GM13976 (cell line): ENCODE results near the gene AGBL4.
A peak's percentile ranks its signal among the peaks of the same experiment; 100 is the strongest.

Experiments
- DNase-seq: peaks from one replicate; pipeline ENCODE4 v3.0.0; 2012; ENCODE audit warnings: low spot score
- in situ Hi-C: fragments of 300-500 bp; cut with MboI; formaldehyde crosslinking; loops from one replicate; pipeline ENCODE4 v1.12.0; 2022; ENCODE audit warnings: low sequenced_read_pairs, mixed read lengths, inconsistent platforms; ENCODE audit not compliant: unreplicated experiment
- TF ChIP-seq, protein P1 (sequence below): IDR thresholded peaks from 2 replicates; pipeline ENCODE4 v1.5.1; 2012; ENCODE audit warnings: borderline replicate concordance, mild to moderate bottlenecking; ENCODE audit not compliant: insufficient read depth; ENCODE audit errors: extremely low read depth, missing control alignments, control extremely low read depth

The AGBL4 gene

DNA sequence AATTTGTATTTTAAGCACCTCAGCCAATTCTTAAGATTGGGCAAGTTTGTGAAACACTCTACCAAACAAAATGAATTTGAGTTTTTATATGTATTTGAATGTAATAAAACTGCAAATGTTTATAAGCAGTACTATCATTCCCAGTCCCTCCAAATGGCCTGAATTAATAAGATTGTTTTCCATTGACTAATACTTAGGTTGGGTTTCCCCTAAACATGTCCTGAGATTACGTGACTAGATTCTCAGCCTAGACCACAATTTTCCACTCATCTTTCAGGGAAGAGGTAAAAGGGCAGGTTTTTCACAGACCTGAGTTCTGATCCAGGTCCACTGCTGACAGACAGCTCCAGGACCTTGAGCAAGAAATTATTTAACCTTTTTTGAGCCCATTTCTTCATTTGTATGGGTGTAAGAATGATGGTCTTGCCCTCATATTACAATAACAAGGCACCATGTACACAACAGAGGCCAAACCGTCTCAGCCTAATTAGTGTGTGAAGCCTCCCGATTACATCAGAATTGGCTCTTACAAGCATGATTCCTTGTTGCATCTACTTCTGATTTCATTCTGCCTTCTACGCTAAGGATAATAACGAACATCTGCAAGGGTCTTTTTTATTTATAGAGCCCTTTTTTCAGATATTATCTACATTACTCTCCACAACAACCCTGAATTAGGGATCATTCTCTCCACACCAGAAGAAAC lies 1298.3 kb downstream of the AGBL4 start:
- TF ChIP-seq, protein P1, sequence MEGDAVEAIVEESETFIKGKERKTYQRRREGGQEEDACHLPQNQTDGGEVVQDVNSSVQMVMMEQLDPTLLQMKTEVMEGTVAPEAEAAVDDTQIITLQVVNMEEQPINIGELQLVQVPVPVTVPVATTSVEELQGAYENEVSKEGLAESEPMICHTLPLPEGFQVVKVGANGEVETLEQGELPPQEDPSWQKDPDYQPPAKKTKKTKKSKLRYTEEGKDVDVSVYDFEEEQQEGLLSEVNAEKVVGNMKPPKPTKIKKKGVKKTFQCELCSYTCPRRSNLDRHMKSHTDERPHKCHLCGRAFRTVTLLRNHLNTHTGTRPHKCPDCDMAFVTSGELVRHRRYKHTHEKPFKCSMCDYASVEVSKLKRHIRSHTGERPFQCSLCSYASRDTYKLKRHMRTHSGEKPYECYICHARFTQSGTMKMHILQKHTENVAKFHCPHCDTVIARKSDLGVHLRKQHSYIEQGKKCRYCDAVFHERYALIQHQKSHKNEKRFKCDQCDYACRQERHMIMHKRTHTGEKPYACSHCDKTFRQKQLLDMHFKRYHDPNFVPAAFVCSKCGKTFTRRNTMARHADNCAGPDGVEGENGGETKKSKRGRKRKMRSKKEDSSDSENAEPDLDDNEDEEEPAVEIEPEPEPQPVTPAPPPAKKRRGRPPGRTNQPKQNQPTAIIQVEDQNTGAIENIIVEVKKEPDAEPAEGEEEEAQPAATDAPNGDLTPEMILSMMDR = no peak
- in situ Hi-C loops = loop anchor here (10.0 kb wide), 1 partner anchor 61 kb away; no protein-coding TSS in a partner anchor

DNA sequence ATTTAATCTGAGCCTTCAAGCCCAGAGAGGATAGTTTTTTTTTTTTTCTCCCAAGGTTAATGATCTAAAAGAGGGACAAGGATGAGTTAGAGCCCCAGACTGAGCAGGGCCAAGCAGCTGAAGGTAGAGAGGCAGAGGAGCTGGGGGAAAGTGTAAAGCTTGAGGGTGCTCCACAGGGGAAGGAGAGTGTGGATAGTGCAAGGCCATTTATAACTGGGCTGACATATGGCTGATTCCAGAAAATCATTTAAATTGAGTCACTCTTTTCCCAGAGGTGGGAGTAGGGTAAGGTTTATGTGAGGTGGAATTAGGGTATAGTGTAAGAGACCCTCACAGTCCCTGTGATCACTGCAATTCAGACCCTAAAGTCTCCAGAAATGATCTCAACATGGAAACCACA lies 1302.8 kb downstream of the AGBL4 start:
- in situ Hi-C loops = loop anchor here (10.0 kb wide), 1 partner anchor 56 kb away; no protein-coding TSS in a partner anchor
- no peak for DNase-seq
- TF ChIP-seq, protein P1 = no peak

More for the DNA sequence above, 1298.3 kb downstream of the AGBL4 start:
- DNase-seq = no peak

GRCh38 chr1:48718705-48719104 lies 1305.0 kb downstream of the AGBL4 start:
- TF ChIP-seq, protein P1 = no peak
- in situ Hi-C loops = no loop called here

DNA sequence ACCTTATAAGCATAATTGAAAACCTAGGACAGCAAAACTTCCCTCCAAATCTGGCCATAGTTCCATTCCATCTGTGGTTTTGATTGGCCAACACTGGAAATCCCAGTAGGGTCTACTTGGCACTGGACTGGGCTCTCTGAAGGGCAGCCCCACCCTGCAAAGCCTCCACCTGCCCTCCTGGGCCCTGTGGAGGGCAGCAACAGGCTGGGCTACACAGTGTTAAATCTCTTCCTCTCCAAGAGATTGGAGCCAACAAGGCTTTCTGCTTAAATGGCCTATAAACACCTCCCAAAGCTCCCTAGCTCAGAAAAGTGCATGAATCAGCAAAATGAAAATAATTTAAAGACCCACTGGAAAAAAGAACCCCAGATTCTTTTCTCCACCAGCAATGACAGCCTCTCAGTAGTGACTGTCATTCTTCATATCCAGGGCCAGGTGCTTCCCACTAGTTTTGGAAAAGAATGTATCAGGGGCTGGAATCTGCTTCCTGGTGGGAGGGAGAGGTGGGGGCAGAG lies 1305.6 kb downstream of the AGBL4 start:
- in situ Hi-C loops = no loop called here
- TF ChIP-seq, protein P1 = peak; percentile 9
- DNase-seq = no peak

More at GRCh38 chr1:48718705-48719104, 1305.0 kb downstream of the AGBL4 start:
- DNase-seq = no peak

GRCh38 chr1:48717082-48717481 lies 1306.7 kb downstream of the AGBL4 start:
- no peak for DNase-seq
- TF ChIP-seq, protein P1 = no peak
- in situ Hi-C loops = no loop called here

DNA sequence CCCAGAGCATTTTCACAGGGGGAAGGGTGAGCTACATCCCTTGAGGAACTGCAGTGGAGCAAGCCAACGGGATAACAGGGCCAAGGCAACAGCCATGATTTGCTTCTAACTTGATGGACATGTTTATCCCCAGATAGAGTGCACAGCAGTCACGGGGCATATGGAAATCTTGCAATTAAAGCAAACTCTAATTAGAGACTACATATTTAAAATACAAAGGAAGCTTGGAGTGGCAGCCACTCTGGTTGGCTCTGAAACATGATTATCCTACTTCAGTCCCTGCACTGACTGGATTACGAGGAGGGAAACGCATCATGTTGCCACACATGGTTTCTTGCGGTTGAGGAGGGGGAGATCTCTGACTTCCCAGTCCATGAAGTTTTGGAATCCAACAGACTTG lies 1307.8 kb downstream of the AGBL4 start:
- TF ChIP-seq, protein P1 = no peak
- DNase-seq = no peak
- in situ Hi-C loops = no loop called here
